K562 (cell line): ENCODE results near the gene C1orf167. TPM values are rescaled to one million over a fixed set of nuclear protein-coding genes. Genes with fewer than 3 reads are reported as not detected.

Source experiments
- CBFA2T2 ChIP-seq: fragments of 450-650 bp; conservative IDR thresholded peaks from 2 replicates; pipeline ENCODE4 v1.6.1; 2017; ENCODE audit warnings: mild to moderate bottlenecking
- CHD1 ChIP-seq: fragments of 200-600 bp; sonication (generic); IDR thresholded peaks from one replicate; pipeline ENCODE4 v1.6.1; 2012; ENCODE audit warnings: mild to moderate bottlenecking, moderate library complexity, low read length, inconsistent platforms
- FOSL1 ChIP-seq: fragments of 200-800 bp; sonication (Bioruptor generic); conservative IDR thresholded peaks from 2 replicates; pipeline ENCODE4 v1.6.1; 2016; ENCODE audit warnings: missing genetic modification characterization, missing compliant biosample characterization
- GABPB1 ChIP-seq: sonication (generic); formaldehyde crosslinking; IDR thresholded peaks from 2 replicates; pipeline ENCODE4 v1.8.0; 2022; ENCODE audit warnings: mild to moderate bottlenecking, missing genetic modification reagents
- HNRNPK ChIP-seq: fragments of 200-400 bp; formaldehyde crosslinking; IDR thresholded peaks from one replicate; pipeline ENCODE4 v1.6.1; 2018; ENCODE audit warnings: mild to moderate bottlenecking, low read depth, low read length; ENCODE audit not compliant: poor library complexity, severe bottlenecking
- MCM5 ChIP-seq: fragments of 450-650 bp; IDR thresholded peaks from 2 replicates; pipeline ENCODE4 v1.6.1; 2016; ENCODE audit warnings: low read depth
- NCOA4 ChIP-seq: fragments of 450-650 bp; IDR thresholded peaks from 2 replicates; pipeline ENCODE4 v1.6.1; 2018; ENCODE audit warnings: mild to moderate bottlenecking; ENCODE audit not compliant: partially characterized antibody
- NFRKB ChIP-seq: fragments of 450-650 bp; IDR thresholded peaks from 2 replicates; pipeline ENCODE4 v1.6.1; 2016; ENCODE audit warnings: low read depth
- PHF20 ChIP-seq: fragments of 450-650 bp; IDR thresholded peaks from 2 replicates; pipeline ENCODE4 v1.6.1; 2018; ENCODE audit not compliant: partially characterized antibody
- PHTF2 ChIP-seq: fragments of 250-450 bp; sonication (Bioruptor Pico); IDR thresholded peaks from 2 replicates; pipeline ENCODE4 v1.5.0; 2021; ENCODE audit warnings: mild to moderate bottlenecking
- TAF1 ChIP-seq: IDR thresholded peaks from 2 replicates; pipeline ENCODE4 v1.6.1; 2011; ENCODE audit warnings: mild to moderate bottlenecking, low read length, moderate library complexity; ENCODE audit not compliant: insufficient read depth, control insufficient read depth, severe bottlenecking; ENCODE audit errors: extremely low read depth
- TCFL5 ChIP-seq: fragments of 250-450 bp; sonication (Bioruptor Pico); conservative IDR thresholded peaks from 2 replicates; pipeline ENCODE4 v1.6.1; 2021; ENCODE audit warnings: mild to moderate bottlenecking, moderate library complexity, matching md5 sums
- ZEB2 ChIP-seq: fragments of 450-650 bp; IDR thresholded peaks from 2 replicates; pipeline ENCODE4 v1.6.1; 2016
- ZNF507 ChIP-seq: conservative IDR thresholded peaks from 2 replicates; pipeline ENCODE4 v1.6.1; 2017; ENCODE audit warnings: missing genetic modification characterization, missing compliant biosample characterization
- polyA plus RNA-seq, 8 experiments: library from polyadenylated mRNA; depleted of rRNA in 4 of 8; stranded (reverse) in 5 of 8; unstranded in 3 of 8; fragments of >200 nt; fragmentation: Nextera tagmentation in 2 of 8; fragmentation: Illumina TruSeq in 1 of 8; extraction: Ambion mirVana in 2 of 8; extraction: Trizol in 1 of 8; gene quantifications; 2 replicates each; pipeline versions ENCODE4 v1.2.1 to v1.2.3, GENCODE V29; 2011 to 2014; ENCODE audit warnings: inconsistent platforms in 1 of 8, missing spikeins in 1 of 8
- total RNA-seq, 7 experiments: library from RNA; depleted of rRNA in 6 of 7; stranded (reverse); fragments of >200 nt in 6 of 7; fragmentation: Illumina TruSeq in 2 of 7; extraction: Trizol in 2 of 7; gene quantifications; 2 replicates each; pipeline versions ENCODE4 v1.2.1 to v1.2.3, GENCODE V29; 2011 to 2021; ENCODE audit warnings: low replicate concordance in 1 of 7
- TF ChIP-seq, protein P1 (sequence below): fragments of 450-650 bp; formaldehyde crosslinking; conservative IDR thresholded peaks from 2 replicates; pipeline ENCODE4 v1.4.0; 2022; ENCODE audit warnings: mild to moderate bottlenecking, missing genetic modification characterization
- TF ChIP-seq, protein P2 (sequence below): sonication (generic); formaldehyde crosslinking; IDR thresholded peaks from 2 replicates; pipeline ENCODE4 v1.8.0; 2022; ENCODE audit warnings: missing genetic modification reagents, mild to moderate bottlenecking, borderline replicate concordance
- TF ChIP-seq, protein P3 (sequence below): fragments of 250-450 bp; sonication (Bioruptor Pico); IDR thresholded peaks from 2 replicates; pipeline ENCODE4 v1.4.0; 2020; ENCODE audit warnings: mild to moderate bottlenecking, moderate library complexity, borderline replicate concordance
- TF ChIP-seq, protein P4 (sequence below), 2 experiments: fragments of 450-650 bp; IDR thresholded peaks; 2 replicates each; pipeline ENCODE4 v1.6.1; 2016

C1orf167 gene
- total and polyA plus RNA-seq, 9 of the 15 experiments (the other 6 are each of a cell fraction or from before 2014, with no cell fraction given): 0.22 to 0.86 (median 0.31) TPM; not detected in 2

DNA sequence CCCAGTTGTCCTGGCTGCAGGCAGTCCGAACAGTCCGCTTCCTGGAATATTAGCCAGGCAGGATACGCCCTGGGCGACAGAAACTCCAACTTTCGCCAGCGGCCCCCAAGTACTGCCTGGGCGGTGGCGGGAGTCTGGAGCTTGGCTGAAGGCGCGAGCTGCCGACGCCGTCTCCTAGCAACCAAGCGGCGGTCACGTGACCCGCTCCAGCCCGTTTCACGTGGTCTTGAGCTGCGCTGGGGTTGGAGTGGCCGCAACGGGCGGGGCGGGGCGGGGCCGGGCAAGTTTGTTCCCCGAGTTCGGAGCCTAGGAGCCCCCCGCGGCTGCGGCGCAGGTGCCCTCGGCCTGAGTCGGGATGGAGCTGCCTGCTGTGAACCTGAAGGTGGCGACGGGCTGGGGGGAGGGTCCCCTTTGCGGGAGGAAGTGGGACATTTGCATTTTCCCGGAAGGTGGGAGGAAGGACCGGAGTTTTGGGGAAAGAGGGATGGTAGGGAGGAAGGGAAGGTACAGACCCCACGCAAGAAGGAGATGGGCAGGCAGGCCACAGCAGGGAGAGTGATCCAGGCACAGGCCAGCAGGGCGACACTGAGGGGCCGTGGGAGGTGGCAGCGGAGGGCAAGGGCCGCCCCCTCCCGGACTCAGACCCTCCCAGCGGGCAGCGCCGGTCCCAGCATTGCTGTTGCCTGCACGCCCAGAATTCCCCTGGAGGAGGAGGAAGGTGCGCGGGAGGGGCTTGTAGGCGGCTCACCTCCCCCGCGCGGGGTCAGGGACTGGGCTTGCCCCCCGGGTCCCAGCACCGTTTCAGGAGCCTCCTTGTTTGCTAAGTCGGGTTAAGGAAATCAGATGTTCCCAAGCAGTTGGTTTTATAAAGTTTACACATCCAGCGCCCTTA, 25.9 kb upstream of the C1orf167 start, which contains the start of gene AGTRAP (continued):
- TF ChIP-seq, protein P1, sequence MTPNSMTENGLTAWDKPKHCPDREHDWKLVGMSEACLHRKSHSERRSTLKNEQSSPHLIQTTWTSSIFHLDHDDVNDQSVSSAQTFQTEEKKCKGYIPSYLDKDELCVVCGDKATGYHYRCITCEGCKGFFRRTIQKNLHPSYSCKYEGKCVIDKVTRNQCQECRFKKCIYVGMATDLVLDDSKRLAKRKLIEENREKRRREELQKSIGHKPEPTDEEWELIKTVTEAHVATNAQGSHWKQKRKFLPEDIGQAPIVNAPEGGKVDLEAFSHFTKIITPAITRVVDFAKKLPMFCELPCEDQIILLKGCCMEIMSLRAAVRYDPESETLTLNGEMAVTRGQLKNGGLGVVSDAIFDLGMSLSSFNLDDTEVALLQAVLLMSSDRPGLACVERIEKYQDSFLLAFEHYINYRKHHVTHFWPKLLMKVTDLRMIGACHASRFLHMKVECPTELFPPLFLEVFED: peak; percentile 80; the same call in 1 of the 2 replicates
- TF ChIP-seq, protein P2, sequence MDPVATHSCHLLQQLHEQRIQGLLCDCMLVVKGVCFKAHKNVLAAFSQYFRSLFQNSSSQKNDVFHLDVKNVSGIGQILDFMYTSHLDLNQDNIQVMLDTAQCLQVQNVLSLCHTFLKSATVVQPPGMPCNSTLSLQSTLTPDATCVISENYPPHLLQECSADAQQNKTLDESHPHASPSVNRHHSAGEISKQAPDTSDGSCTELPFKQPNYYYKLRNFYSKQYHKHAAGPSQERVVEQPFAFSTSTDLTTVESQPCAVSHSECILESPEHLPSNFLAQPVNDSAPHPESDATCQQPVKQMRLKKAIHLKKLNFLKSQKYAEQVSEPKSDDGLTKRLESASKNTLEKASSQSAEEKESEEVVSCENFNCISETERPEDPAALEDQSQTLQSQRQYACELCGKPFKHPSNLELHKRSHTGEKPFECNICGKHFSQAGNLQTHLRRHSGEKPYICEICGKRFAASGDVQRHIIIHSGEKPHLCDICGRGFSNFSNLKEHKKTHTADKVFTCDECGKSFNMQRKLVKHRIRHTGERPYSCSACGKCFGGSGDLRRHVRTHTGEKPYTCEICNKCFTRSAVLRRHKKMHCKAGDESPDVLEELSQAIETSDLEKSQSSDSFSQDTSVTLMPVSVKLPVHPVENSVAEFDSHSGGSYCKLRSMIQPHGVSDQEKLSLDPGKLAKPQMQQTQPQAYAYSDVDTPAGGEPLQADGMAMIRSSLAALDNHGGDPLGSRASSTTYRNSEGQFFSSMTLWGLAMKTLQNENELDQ (CRISPR knock-in tag): no peak
- TF ChIP-seq NCOA4 (no peak), CHD1 (no peak), PHF20 (peak; percentile 66), GABPB1 (CRISPR knock-in tag) (peak; percentile 64; the same call in 1 of the 2 replicates), PHTF2 (CRISPR knock-in tag) (no peak), ZNF507 (tag) (no peak), CBFA2T2 (peak; percentile 98), HNRNPK (no peak), TAF1 (peak; percentile 29), FOSL1 (tag) (peak; percentile 35; the same call in 1 of the 2 replicates), TCFL5 (CRISPR knock-in tag) (no peak), MCM5 (no peak), NFRKB (no peak; the same call in 1 of the 2 replicates), ZEB2 (peak; percentile 59)
- TF ChIP-seq, protein P3, sequence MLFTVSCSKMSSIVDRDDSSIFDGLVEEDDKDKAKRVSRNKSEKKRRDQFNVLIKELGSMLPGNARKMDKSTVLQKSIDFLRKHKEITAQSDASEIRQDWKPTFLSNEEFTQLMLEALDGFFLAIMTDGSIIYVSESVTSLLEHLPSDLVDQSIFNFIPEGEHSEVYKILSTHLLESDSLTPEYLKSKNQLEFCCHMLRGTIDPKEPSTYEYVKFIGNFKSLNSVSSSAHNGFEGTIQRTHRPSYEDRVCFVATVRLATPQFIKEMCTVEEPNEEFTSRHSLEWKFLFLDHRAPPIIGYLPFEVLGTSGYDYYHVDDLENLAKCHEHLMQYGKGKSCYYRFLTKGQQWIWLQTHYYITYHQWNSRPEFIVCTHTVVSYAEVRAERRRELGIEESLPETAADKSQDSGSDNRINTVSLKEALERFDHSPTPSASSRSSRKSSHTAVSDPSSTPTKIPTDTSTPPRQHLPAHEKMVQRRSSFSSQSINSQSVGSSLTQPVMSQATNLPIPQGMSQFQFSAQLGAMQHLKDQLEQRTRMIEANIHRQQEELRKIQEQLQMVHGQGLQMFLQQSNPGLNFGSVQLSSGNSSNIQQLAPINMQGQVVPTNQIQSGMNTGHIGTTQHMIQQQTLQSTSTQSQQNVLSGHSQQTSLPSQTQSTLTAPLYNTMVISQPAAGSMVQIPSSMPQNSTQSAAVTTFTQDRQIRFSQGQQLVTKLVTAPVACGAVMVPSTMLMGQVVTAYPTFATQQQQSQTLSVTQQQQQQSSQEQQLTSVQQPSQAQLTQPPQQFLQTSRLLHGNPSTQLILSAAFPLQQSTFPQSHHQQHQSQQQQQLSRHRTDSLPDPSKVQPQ (CRISPR knock-in tag): no peak
- TF ChIP-seq, protein P4, sequence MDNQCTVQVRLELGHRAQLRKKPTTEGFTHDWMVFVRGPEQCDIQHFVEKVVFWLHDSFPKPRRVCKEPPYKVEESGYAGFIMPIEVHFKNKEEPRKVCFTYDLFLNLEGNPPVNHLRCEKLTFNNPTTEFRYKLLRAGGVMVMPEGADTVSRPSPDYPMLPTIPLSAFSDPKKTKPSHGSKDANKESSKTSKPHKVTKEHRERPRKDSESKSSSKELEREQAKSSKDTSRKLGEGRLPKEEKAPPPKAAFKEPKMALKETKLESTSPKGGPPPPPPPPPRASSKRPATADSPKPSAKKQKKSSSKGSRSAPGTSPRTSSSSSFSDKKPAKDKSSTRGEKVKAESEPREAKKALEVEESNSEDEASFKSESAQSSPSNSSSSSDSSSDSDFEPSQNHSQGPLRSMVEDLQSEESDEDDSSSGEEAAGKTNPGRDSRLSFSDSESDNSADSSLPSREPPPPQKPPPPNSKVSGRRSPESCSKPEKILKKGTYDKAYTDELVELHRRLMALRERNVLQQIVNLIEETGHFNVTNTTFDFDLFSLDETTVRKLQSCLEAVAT (IDR thresholded peaks at IDR 0.05): peak; percentile 58 to 68; a peak in 2 of 4 replicates
